H9 (cell line): ENCODE results near the gene CT45A8. TPM values are rescaled to one million over a fixed set of nuclear protein-coding genes. Genes with fewer than 3 reads are reported as not detected.
"Not testable (repeated sequence)": the region's sequence is repeated elsewhere in the genome, so short reads cannot be mapped to it uniquely, and the experiment has no call there.

Experiments used
- DNase-seq: peaks from one replicate; pipeline ENCODE4 v3.0.0-alpha.2; 2017
- H2AFZ ChIP-seq: one replicate; pipeline ENCODE4 v1.6.1; 2013; ENCODE audit warnings: mild to moderate bottlenecking, low read length, control low read depth, moderate library complexity
- H2AK5ac ChIP-seq: 2 replicates; pipeline ENCODE4 v1.6.1; 2013; ENCODE audit warnings: low read length, control low read depth, mixed read lengths; ENCODE audit not compliant: insufficient read length
- H2BK120ac ChIP-seq: one replicate; pipeline ENCODE4 v1.6.1; 2013; ENCODE audit warnings: low read depth, mild to moderate bottlenecking, low read length, control low read depth, inconsistent platforms; ENCODE audit not compliant: poor library complexity, severe bottlenecking
- H2BK12ac ChIP-seq: 2 replicates; pipeline ENCODE4 v1.6.1; 2013; ENCODE audit warnings: low read length, control low read depth, mixed read lengths, low read depth; ENCODE audit not compliant: insufficient read length
- H2BK15ac ChIP-seq: 2 replicates; pipeline ENCODE4 v1.6.1; 2013; ENCODE audit warnings: low read depth, low read length, control low read depth
- H2BK20ac ChIP-seq: one replicate; pipeline ENCODE4 v1.6.1; 2013; ENCODE audit warnings: low read depth, mild to moderate bottlenecking, low read length, control low read depth, inconsistent platforms; ENCODE audit not compliant: poor library complexity, severe bottlenecking
- H2BK5ac ChIP-seq: 2 replicates; pipeline ENCODE4 v1.6.1; 2013; ENCODE audit warnings: low read length, control low read depth, mixed read lengths; ENCODE audit not compliant: insufficient read length
- H3K14ac ChIP-seq: 2 replicates; pipeline ENCODE4 v1.6.1; 2013; ENCODE audit warnings: low read length, control low read depth; ENCODE audit not compliant: insufficient read depth
- H3K18ac ChIP-seq: 2 replicates; pipeline ENCODE4 v1.6.1; 2013; ENCODE audit warnings: low read depth, mild to moderate bottlenecking, mixed read lengths, low read length, control low read depth; ENCODE audit not compliant: insufficient read length
- H3K23ac ChIP-seq: 2 replicates; pipeline ENCODE4 v1.6.1; 2013; ENCODE audit warnings: low read length, control low read depth, mixed read lengths, low read depth; ENCODE audit not compliant: insufficient read length
- H3K23me2 ChIP-seq: 2 replicates; pipeline ENCODE4 v1.6.1; 2013; ENCODE audit warnings: low read depth, mild to moderate bottlenecking, mixed read lengths, low read length, control low read depth; ENCODE audit not compliant: insufficient read length, poor library complexity, severe bottlenecking
- H3K27ac ChIP-seq: 2 replicates; pipeline ENCODE4 v1.5.1; 2013; ENCODE audit warnings: low read length, control low read depth, mixed read lengths, low read depth; ENCODE audit not compliant: insufficient read length
- H3K27me3 ChIP-seq: 2 replicates; pipeline ENCODE4 v1.6.1; 2013; ENCODE audit warnings: low read length, control low read depth, inconsistent platforms; ENCODE audit not compliant: insufficient read depth
- H3K4ac ChIP-seq: 2 replicates; pipeline ENCODE4 v1.6.1; 2013; ENCODE audit warnings: low read depth, mild to moderate bottlenecking, control low read depth, inconsistent platforms, low read length, moderate library complexity
- H3K4me1 ChIP-seq: 2 replicates; pipeline ENCODE4 v1.6.1; 2013; ENCODE audit warnings: low read length, control low read depth, inconsistent platforms; ENCODE audit not compliant: insufficient read depth
- H3K4me2 ChIP-seq: 2 replicates; pipeline ENCODE4 v1.6.1; 2013; ENCODE audit warnings: low read length, control low read depth, mixed read lengths; ENCODE audit not compliant: insufficient read length, insufficient read depth
- H3K56ac ChIP-seq: 2 replicates; pipeline ENCODE4 v1.6.1; 2013; ENCODE audit warnings: low read depth, mild to moderate bottlenecking, mixed read lengths, low read length, control low read depth; ENCODE audit not compliant: insufficient read length
- H3K79me1 ChIP-seq: 2 replicates; pipeline ENCODE4 v1.6.1; 2013; ENCODE audit warnings: low read depth, mild to moderate bottlenecking, moderate library complexity, low read length, control low read depth, inconsistent platforms; ENCODE audit not compliant: insufficient read depth, poor library complexity, severe bottlenecking
- H3K79me2 ChIP-seq: 2 replicates; pipeline ENCODE4 v1.6.1; 2013; ENCODE audit warnings: low read length, control low read depth, inconsistent platforms; ENCODE audit not compliant: insufficient read depth
- H3K9ac ChIP-seq: 2 replicates; pipeline ENCODE4 v1.6.1; 2013; ENCODE audit warnings: low read length, control low read depth, mixed read lengths; ENCODE audit not compliant: insufficient read length; ENCODE audit errors: extremely low read depth
- H3K9me3 ChIP-seq: one replicate; pipeline ENCODE4 v1.6.1; 2013; ENCODE audit warnings: low read depth, low read length, inconsistent platforms; ENCODE audit not compliant: control insufficient read depth
- H3T11ph ChIP-seq: one replicate; pipeline ENCODE4 v1.6.1; 2013; ENCODE audit warnings: mild to moderate bottlenecking, low read length, control low read depth, inconsistent platforms
- H4K20me1 ChIP-seq: one replicate; pipeline ENCODE4 v1.6.1; 2013; ENCODE audit not compliant: control insufficient read depth, insufficient read length, insufficient read depth
- H4K5ac ChIP-seq: 2 replicates; pipeline ENCODE4 v1.6.1; 2013; ENCODE audit warnings: low read depth, mild to moderate bottlenecking, mixed read lengths, low read length, control low read depth; ENCODE audit not compliant: insufficient read length
- H4K8ac ChIP-seq: replicated peaks from 2 replicates; pipeline ENCODE4 v1.6.1; 2013; ENCODE audit warnings: low read length, control low read depth, mixed read lengths, low read depth; ENCODE audit not compliant: insufficient read length
- H4K91ac ChIP-seq: 2 replicates; pipeline ENCODE4 v1.6.1; 2013; ENCODE audit warnings: low read depth, mild to moderate bottlenecking, moderate library complexity, mixed read lengths, low read length, control low read depth; ENCODE audit not compliant: insufficient read length
- H3K27ac Mint-ChIP-seq, 3 experiments: 2 replicates in 2 of 3; 3 replicates in 1 of 3; pipeline ENCODE4 v1.8.0; 2020 to 2021; ENCODE audit warnings: mixed read lengths in 3 of 3, mild to moderate bottlenecking in 1 of 3, moderate library complexity in 1 of 3
- H3K27me3 Mint-ChIP-seq: 2 replicates; pipeline ENCODE4 v1.8.0; 2021; ENCODE audit warnings: low read depth, mild to moderate bottlenecking, moderate library complexity, mixed read lengths
- H3K36me3 Mint-ChIP-seq, 3 experiments: 2 replicates in 2 of 3; 3 replicates in 1 of 3; pipeline ENCODE4 v1.8.0; 2020 to 2021; ENCODE audit warnings: low read depth in 3 of 3, mixed read lengths in 3 of 3; ENCODE audit not compliant: insufficient read depth in 1 of 3
- H3K4me1 Mint-ChIP-seq, 2 experiments: 2 replicates each; pipeline ENCODE4 v1.8.0; 2020; ENCODE audit warnings: mixed read lengths in 2 of 2
- H3K4me3 Mint-ChIP-seq, 2 experiments: 2 replicates in 1 of 2; 3 replicates in 1 of 2; pipeline ENCODE4 v1.8.0; 2020 to 2021; ENCODE audit warnings: mild to moderate bottlenecking in 2 of 2, mixed read lengths in 2 of 2, moderate library complexity in 1 of 2
- H3K9me3 Mint-ChIP-seq, 2 experiments: 2 replicates in 1 of 2; 3 replicates in 1 of 2; pipeline ENCODE4 v1.8.0; 2020; ENCODE audit warnings: mild to moderate bottlenecking in 2 of 2, mixed read lengths in 2 of 2, moderate library complexity in 1 of 2
- WGBS: extraction: QIAGEN DNeasy Blood & Tissue Kit; methylation state at CpG from one replicate; pipeline ENCODE4 v1.1.7; 2013; ENCODE audit warnings: missing lambda C conversion rate, low lambda C conversion rate, mixed read lengths; ENCODE audit not compliant: insufficient read length; ENCODE audit errors: extremely low coverage; 5-methylcytosine and 5-hydroxymethylcytosine counted together
- long read RNA-seq: library from polyadenylated mRNA; unstranded; transcript quantifications from one replicate; pipeline ENCODE4 v2.0.0, GENCODE V29; 2020
- total RNA-seq: library from RNA; stranded (reverse); gene quantifications from 2 replicates; pipeline ENCODE4 v1.2.1, GENCODE V29; 2021

Gene CT45A8, protein sequence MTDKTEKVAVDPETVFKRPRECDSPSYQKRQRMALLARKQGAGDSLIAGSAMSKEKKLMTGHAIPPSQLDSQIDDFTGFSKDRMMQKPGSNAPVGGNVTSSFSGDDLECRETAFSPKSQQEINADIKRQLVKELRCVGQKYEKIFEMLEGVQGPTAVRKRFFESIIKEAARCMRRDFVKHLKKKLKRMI
- not detected in 2 replicates for total RNA-seq
- long read RNA-seq = 0 reads

- not testable (repeated sequence) for H3K4me1 Mint-ChIP-seq, H3K36me3 Mint-ChIP-seq, H2BK120ac ChIP-seq, H3K18ac ChIP-seq, H3K27me3 Mint-ChIP-seq, H3T11ph ChIP-seq, H3K9me3 ChIP-seq, H3K4me1 ChIP-seq, H3K23ac ChIP-seq, H3K23me2 ChIP-seq, H3K14ac ChIP-seq, H3K27ac Mint-ChIP-seq, H3K9ac ChIP-seq, H3K9me3 Mint-ChIP-seq, H2AK5ac ChIP-seq, H3K27me3 ChIP-seq, H2BK15ac ChIP-seq, H2BK5ac ChIP-seq, DNase-seq, H3K4ac ChIP-seq, H2AFZ ChIP-seq, H2BK12ac ChIP-seq, H4K20me1 ChIP-seq, H4K5ac ChIP-seq, H4K8ac ChIP-seq, H4K91ac ChIP-seq, H3K79me2 ChIP-seq, H3K4me3 Mint-ChIP-seq, H3K4me2 ChIP-seq, H2BK20ac ChIP-seq, H3K56ac ChIP-seq, H3K79me1 ChIP-seq, H3K27ac ChIP-seq
- WGBS = no CpG with 5 or more reads among the region's 17 CpGs
Observed at GRCh38 chrX:135854438-135854837, at the start of gene CT45A8. CT45A8 (minus strand) TSS chrX:135854538; CDS start chrX:135850783, 3,755 bp downstream.
